Right lobe of liver (tissue), 6 donors: Measurements from ENCODE around the gene ANKRD33B. TPM values are rescaled to one million over a fixed set of nuclear protein-coding genes. Genes with fewer than 3 reads are reported as not detected.
A peak's percentile ranks its signal among the peaks of the same experiment; 100 is the strongest.

ENCODE experiments used
- ATAC-seq, 4 donors: fragments of 200-7000 bp; cut with Tn5 transposase; one replicate each; pipeline ENCODE4 v1.9.1; 2020; ENCODE audit warnings: mild to moderate bottlenecking in 4 of 4, moderate library complexity in 4 of 4
- DNase-seq, 3 donors: peaks; one replicate each; pipeline ENCODE4 v3.0.0-alpha.2; 2020
- H3K27ac ChIP-seq, 3 donors: fragments of 200-600 bp; one replicate each; pipeline ENCODE4 v1.8.0; 2022
- H3K27me3 ChIP-seq, 2 donors: fragments of 200-600 bp; one replicate each; pipeline ENCODE4 v1.8.0; 2022
- H3K36me3 ChIP-seq, 4 donors: fragments of 200-600 bp; sonication (generic) in 1 of 4; one replicate each; pipeline versions ENCODE4 v1.5.1 to v1.8.0; 2017 to 2022; ENCODE audit warnings: control low read depth in 1 of 4
- H3K4me1 ChIP-seq, 4 donors: fragments of 200-600 bp; sonication (generic) in 1 of 4; one replicate each; pipeline versions ENCODE4 v1.5.1 to v1.8.0; 2017 to 2022; ENCODE audit warnings: control low read depth in 1 of 4
- H3K4me3 ChIP-seq, 3 donors: fragments of 200-600 bp; one replicate each; pipeline ENCODE4 v1.8.0; 2022
- H3K9me3 ChIP-seq, 4 donors: fragments of 200-600 bp; sonication (generic) in 1 of 4; one replicate each; pipeline versions ENCODE4 v1.5.1 to v1.8.0; 2017 to 2022; ENCODE audit warnings: control low read depth in 1 of 4
- CTCF ChIP-seq, 4 donors: fragments of 200-600 bp in 3 of 4; fragments of 450-650 bp in 1 of 4; IDR thresholded peaks; one replicate each; pipeline versions ENCODE4 v1.5.1 to v1.8.0; 2016 to 2022; ENCODE audit warnings: antibody characterized with exemption in 4 of 4, mild to moderate bottlenecking in 2 of 4
- POLR2A ChIP-seq: fragments of 450-650 bp; IDR thresholded peaks from one replicate; pipeline ENCODE4 v1.6.1; 2017; ENCODE audit warnings: antibody characterized with exemption, mild to moderate bottlenecking
- WGBS: methylation state at CpG from one replicate; pipeline ENCODE4 v1.1.6; 2018; ENCODE audit warnings: low coverage, low lambda C conversion rate; ENCODE audit not compliant: insufficient coverage; ENCODE audit errors: missing lambda C conversion rate; 5-methylcytosine and 5-hydroxymethylcytosine counted together
- intact Hi-C, 2 donors: fragments of 100-400 bp; cut with DNase I; formaldehyde crosslinking; loops; one replicate each; pipeline versions ENCODE4 v1.11.2 to v1.14.1; 2022
- total RNA-seq, 6 experiments: library from RNA; depleted of rRNA in 2 of 6; stranded (reverse); fragments of >200 nt in 2 of 6; fragmentation: NEBNext Ultra II Directional in 3 of 6; extraction: Animal tissue kit (Norgen Biotek cat#: 25700) in 3 of 6; gene quantifications; one replicate each; pipeline versions ENCODE4 v1.1.0 to v1.2.4, GENCODE V29; 2016 to 2023
- donor health status: DM: no; HTN: yes; CAD: no.
- donor health status: DM: no; HTN: no; CAD: no.
- donor health status: DM: no; HTN: no; CAD: no.
- donor health status: DM: no; HTN: yes; CAD: no.
- donor health status: DM: no; HTN: yes; CAD: no.

Gene ANKRD33B
- total RNA-seq, 6 experiments from 2014 or later = 0.16 to 1.3 (median 0.29) TPM

- TF ChIP-seq CTCF (IDR thresholded peaks at IDR 0.05) (no peak), POLR2A (no peak)
- peaks cover 0 to 26% (median 13%) of the 10 kb centered on the region in 4 donors for H3K36me3 ChIP-seq
- H3K27ac ChIP-seq = no peak overlapping the region
- no peak overlapping the region for H3K4me3 ChIP-seq
- intact Hi-C loops = no loop called here
- no peaks in the 10 kb centered on the region for H3K9me3 ChIP-seq
- no peak for ATAC-seq
- no peaks in the 10 kb centered on the region for H3K27me3 ChIP-seq
- no peak for DNase-seq
- WGBS = 85% methylated on average over 6 of the region's 6 CpGs
- no peaks in the 10 kb centered on the region for H3K4me1 ChIP-seq
Measured at GRCh38 chr5:10685115-10685521, 121.2 kb downstream of the ANKRD33B start.

- Histone ChIP-seq H3K9me3 (no peaks in the 10 kb centered on the region), H3K4me3 (no peak overlapping the region), H3K27ac (no peak overlapping the region), H3K36me3 (peaks cover 0 to 17% (median 7%) of the 10 kb centered on the region in 4 donors), H3K4me1 (no peaks in the 10 kb centered on the region), H3K27me3 (no peaks in the 10 kb centered on the region)
- DNase-seq = no peak
- intact Hi-C loops = no loop called here
- WGBS = 100% methylated on average over 2 of the region's 2 CpGs
- ATAC-seq = no peak
- TF ChIP-seq CTCF (IDR thresholded peaks at IDR 0.05) (no peak), POLR2A (no peak)
Measured at GRCh38 chr5:10686890-10687289, 123.0 kb downstream of the ANKRD33B start.

- ATAC-seq (peak in 3 of 4 donors; percentile 10 to 29 (median 12)), DNase-seq (no peak)
- Histone ChIP-seq H3K4me1 (no peaks in the 10 kb centered on the region), H3K9me3 (no peaks in the 10 kb centered on the region), H3K4me3 (no peak overlapping the region), H3K27ac (no peak overlapping the region), H3K27me3 (no peaks in the 10 kb centered on the region), H3K36me3 (peaks cover 0 to 4% (median 0%) of the 10 kb centered on the region in 4 donors)
- intact Hi-C loops = no loop called here
- TF ChIP-seq CTCF (IDR thresholded peaks at IDR 0.05) = no peak
- TF ChIP-seq POLR2A = no peak
- 100% methylated on average over 1 of the region's 13 CpGs for WGBS
Measured at GRCh38 chr5:10688651-10689171, 124.8 kb downstream of the ANKRD33B start.

GRCh38 chr5:10689391-10690081 is 125.7 kb downstream of the ANKRD33B start:
- intact Hi-C loops = loop anchor here in 1 of 2 donors (10.0 kb wide), 1 partner anchor 165 kb away; no protein-coding TSS in a partner anchor
- TF ChIP-seq POLR2A (no peak), CTCF (IDR thresholded peaks at IDR 0.05) (peak in 1 of 4 donors; percentile 15)
- peaks cover 0 to 4% (median 0%) of the 10 kb centered on the region in 4 donors for H3K36me3 ChIP-seq

More at GRCh38 chr5:10689391-10690081, 125.7 kb downstream of the ANKRD33B start:
- Histone ChIP-seq H3K9me3 (no peaks in the 10 kb centered on the region), H3K27ac (no peak overlapping the region), H3K4me3 (no peak overlapping the region), H3K4me1 (no peaks in the 10 kb centered on the region), H3K27me3 (no peaks in the 10 kb centered on the region)
- WGBS = 76% methylated on average over 3 of the region's 11 CpGs
- DNase-seq (no peak), ATAC-seq (peak; percentile 19 to 67 (median 26))
